SKM-1 (cell line): Measurements from ENCODE around the gene KLHL18.
"Not testable (repeated sequence)": the region's sequence is repeated elsewhere in the genome, so short reads cannot be mapped to it uniquely, and the experiment has no call there.

Source experiments
- DNase-seq: peaks from one replicate; lab custom pipeline; 2025; ENCODE audit not compliant: unreplicated experiment; lab: John Stamatoyannopoulos, UW

Gene KLHL18

DNA sequence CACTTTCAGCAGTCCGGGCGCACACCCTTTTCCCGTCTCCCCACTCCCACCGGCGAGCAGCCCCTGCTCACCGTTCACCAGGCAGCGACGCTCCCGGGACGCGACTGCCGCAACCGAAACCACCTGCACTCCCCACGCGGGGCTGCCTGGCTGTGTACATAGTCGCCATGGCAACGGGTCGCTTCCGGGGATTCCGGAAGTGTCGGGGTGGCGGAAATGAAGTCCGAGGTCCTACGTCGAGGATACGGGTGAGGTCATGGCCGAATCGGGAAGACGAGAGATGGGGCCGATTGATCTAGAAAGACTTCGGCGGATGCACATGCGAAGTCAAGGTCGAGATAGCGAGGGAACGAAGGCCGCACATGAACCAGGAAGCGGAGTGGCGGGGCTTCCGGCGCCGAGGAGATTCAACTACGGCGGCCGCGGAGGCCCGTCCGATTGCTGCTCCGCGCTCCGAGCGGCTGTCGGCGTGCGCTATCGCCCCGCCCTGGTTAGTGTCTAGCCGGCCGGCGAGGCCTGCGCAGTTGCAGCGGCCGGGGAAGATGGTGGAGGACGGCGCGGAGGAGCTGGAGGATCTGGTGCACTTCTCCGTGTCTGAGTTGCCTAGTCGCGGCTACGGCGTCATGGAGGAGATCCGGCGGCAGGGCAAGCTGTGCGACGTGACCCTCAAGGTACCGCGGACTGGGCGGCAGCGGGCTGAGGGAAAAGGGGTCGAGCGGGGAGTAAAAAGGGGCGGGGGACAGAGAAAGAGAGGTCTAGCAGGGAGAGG lies at the start of gene KLHL18, which contains the start of gene KIF9:
KLHL18 (plus strand) TSS at position 521 of the 769 bp plus-strand sequence; CDS start at position 543, 22 bp downstream.
KIF9 (minus strand) TSS at position 376 of the 769 bp plus-strand sequence. CDS start 5,425 bp downstream, outside the sequence.
- peak; percentile 96 for DNase-seq

- no peak for DNase-seq
Measured at GRCh38 chr3:47238017-47238416, 44.7 kb upstream of the KLHL18 start.

DNA sequence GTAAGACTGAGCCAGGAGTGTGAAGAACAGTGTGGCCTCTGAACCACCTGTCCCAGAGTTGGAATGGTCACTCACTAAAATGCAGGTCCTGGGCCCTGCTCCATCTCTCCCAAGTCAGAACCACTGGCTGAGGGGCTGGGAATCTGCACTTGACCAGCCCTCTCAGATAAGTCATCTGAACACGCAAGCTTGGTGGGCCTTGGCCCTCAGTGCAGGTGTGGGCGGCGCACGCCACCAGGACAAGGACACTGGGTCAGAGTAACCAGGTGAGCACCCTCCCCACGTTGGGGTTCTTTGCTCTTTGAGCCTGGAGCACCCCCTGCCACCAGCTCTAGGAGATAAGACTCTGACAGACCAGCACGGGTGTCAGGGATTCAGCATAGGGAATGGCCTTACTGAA lies 42.8 kb upstream of the KLHL18 start:
- no peak for DNase-seq

GRCh38 chr3:47243419-47244147 lies 39.2 kb upstream of the KLHL18 start:
- DNase-seq: no peak

GRCh38 chr3:47244531-47245100 lies 38.1 kb upstream of the KLHL18 start:
- DNase-seq: no peak

GRCh38 chr3:47245271-47245670 lies 37.5 kb upstream of the KLHL18 start:
- DNase-seq: no peak

DNA sequence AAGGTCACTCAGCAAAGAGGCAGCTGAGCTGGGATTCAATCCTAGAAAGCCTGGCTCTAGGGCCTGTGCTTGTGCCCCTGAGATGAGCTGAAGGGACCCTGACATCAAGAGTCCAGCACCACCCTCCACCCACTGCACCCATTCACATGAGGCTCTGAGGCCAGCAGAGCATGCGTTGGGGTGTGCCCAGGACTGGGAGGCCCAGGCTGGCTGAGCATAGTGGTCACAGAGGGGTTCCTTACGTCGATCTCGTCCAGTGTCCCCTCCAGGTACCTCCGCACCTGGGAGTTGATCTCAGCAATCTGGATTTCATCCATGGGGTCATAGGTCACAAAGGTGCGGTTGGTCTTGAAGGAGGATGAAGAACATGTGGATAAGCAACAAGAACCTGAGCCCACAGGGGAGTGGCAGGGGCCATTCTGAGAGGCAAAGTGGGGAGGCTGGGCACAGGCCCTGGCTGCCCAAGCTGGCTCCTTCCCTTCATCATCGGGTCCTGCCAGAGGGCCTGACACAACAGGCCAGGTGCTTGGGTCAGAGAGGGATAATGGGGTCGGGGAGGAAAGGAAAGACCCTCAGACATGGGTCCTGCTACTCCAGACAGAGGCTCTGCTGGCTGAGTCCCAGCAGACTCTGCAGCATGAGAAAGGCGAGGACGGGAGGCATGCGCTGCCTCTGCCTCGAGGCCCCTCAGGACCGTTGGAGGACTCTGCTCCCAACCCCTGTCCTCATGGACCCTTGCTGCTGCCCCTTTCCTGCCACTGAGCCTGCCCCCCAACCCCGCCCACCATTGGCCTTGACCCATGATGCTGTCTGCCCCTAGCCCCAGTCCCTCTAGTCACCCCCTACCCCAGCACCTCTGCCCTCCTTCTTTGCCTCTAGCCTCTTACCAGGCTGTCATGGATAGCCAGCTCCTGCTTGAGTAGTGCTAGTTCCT lies 35.3 kb upstream of the KLHL18 start:
- DNase-seq: no peak

GRCh38 chr3:47250309-47251060 lies 32.3 kb upstream of the KLHL18 start:
- DNase-seq: peak; percentile 67

GRCh38 chr3:47251085-47251484 lies 31.7 kb upstream of the KLHL18 start:
- DNase-seq: not testable (repeated sequence)

DNA sequence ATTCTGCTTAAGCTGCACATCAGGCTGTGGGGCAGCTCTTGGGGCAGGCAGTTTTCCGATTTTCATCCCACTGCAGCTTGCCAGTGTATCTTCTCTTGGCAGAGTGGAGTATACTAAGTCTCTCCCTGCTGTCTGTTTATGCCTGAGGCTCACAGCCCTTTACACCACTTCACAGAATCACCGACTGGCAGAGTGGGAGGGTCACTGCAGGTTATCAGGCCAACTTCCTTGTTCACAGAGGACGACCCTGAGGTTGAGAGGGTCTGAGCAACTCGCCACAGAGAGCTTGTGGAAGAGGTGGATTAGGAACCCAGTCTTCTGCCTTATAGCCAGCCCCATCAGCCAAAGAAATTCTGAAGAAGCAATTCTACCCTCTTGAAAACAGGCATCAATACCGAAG lies 31.1 kb upstream of the KLHL18 start:
- DNase-seq: no peak

DNA sequence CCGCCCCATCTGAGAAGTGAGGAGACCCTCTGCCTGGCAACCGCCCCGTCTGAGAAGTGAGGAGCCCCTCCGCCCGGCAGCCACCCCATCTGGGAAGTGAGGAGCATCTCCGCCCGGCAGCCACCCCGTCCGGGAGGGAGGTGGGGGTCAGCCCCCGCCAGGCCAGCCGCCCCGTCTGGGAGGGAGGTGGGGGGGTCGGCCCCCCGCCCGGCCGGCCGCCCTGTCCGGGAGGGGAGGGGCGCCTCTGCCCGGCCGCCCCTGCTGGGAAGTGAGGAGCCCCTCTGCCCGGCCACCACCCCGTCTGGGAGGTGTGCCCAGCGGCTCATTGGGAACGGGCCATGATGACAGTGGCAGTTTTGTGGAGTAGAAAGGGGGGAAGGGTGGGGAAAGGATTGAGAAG lies 26.4 kb upstream of the KLHL18 start:
- not testable (repeated sequence) for DNase-seq

DNA sequence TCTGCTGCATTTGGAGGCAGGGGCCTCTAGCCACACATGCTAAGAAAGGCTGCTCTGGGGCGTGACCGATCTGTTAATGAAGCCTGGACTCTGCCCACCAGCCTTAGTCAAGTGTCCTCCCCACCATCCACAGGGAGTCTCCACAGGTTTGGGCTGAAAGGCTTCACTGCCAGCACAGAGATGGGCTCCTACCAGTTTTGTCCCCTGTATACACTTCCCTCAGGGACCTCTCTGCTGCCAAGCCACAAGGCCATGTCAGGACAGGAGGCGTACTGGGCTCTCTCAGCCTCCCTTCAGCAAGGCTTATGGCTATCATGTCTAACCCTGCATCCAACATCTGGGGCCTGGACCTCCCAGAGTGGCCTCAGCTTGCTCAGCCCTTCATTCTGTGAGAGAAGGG lies 23.6 kb upstream of the KLHL18 start:
- no peak for DNase-seq

- no peak for DNase-seq
Measured at GRCh38 chr3:47260605-47261004, 22.1 kb upstream of the KLHL18 start.

GRCh38 chr3:47261301-47261700 lies 21.4 kb upstream of the KLHL18 start:
- no peak for DNase-seq

DNA sequence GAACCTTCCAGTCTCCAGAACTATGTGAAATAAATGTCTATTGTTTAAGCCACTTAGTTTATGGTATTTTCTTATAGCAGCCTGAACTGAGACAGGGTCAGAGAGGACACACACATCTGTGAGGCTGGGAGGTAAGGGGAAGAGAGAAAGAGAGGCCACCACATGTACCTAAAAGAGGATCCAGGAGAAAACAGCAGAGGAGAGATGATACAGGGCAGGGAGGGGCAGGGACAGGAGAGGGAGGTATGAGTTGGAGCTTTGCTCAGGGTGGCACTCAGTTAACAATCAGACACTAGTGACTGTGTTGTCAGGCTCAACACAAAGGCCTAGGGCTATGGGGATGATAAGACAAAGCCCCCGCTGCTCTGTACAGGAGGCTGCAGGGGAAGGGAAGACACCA lies 17.7 kb upstream of the KLHL18 start:
- no peak for DNase-seq

DNA sequence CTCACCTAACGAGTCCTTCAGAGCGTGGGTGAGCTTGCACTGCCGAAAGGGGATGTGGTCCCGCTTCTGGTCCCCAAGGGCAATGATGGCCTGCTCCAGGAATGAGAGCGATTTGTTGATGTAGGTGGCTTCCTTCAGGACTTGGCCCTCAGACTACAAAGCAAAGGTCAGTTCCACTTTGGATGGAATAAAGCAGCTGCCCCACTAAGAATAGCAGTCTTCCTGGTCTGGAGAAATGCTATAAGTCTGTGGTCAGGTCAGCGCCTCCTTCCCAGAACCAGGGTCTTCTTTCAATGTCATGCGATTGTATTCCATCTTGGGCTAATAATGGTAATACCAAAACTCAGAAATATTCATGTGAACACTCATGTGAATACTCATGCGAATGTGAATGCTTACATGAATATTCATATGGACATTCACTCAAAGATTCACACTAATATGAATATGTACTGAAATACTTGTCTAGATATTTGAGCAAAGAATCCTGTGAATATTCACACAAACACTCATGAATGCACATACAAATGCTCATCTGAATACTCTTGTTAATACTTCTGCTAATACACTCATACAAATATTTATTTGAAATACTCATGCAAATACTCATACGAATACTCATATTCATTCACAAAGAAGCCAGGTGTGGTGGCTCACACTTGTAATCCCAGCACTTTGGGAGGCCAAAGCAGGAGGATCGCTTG lies 16.9 kb upstream of the KLHL18 start:
- DNase-seq: no peak

- peak; percentile 58 for DNase-seq
Measured at GRCh38 chr3:47266709-47267489, 15.8 kb upstream of the KLHL18 start.

GRCh38 chr3:47267490-47267824 lies 15.3 kb upstream of the KLHL18 start:
- no peak for DNase-seq

DNA sequence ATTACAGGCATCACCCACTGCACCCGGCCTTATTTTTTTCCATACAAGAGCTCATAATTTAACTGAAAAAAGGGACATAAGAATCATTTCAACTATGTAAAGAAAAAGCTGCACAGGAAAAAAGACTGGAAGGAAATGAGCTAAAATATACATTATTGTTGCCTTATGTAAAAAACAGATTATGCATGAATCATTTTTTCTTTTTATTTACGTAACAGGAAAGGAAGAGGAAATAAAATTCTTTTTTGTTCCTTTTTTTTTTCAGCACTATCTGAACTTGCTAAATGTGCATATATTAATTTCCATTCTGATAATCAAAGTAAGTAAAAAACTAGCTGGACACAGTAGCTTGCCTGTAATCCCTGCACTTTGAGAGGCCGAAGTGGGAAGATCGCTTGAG lies 12.2 kb upstream of the KLHL18 start:
- DNase-seq: no peak
